GM18508 (cell line): Measurements from ENCODE around the gene MLH3.
"Not testable (repeated sequence)": the region's sequence is repeated elsewhere in the genome, so short reads cannot be mapped to it uniquely, and the experiment has no call there.

ENCODE experiments used
- ATAC-seq: cut with Tn5 transposase; IDR thresholded peaks from one replicate; pipeline ENCODE4 v1.9.1; 2021; ENCODE audit warnings: moderate number of reproducible peaks; ENCODE audit not compliant: insufficient read depth, unreplicated experiment

The MLH3 gene

GRCh38 chr14:75067765-75068164 is 16.5 kb upstream of the MLH3 start:
- ATAC-seq = not testable (repeated sequence)

GRCh38 chr14:75067212-75067611 is 15.9 kb upstream of the MLH3 start:
- ATAC-seq = no peak

DNA sequence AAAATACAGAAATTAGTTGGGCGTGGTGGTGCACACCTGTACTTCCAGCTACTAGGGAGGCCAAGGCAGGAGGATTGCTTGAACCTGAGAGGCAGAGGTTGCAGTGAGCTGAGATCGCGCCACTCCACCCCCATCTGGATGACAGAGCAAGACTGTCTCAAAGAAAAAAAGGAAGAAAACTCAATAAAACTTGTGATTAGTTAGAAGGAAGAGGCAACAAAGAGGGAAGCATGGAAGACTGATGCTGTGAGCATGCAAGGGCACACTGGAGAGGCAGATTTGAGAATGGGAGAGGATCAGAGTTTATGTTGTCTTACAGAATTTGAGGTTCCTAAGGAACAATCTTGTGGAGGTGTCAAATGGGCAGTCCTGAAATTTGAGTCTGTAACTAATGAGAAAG is 15.4 kb upstream of the MLH3 start:
- no peak for ATAC-seq

- no peak for ATAC-seq
These were observed 12.9 kb upstream of the MLH3 start for GRCh38 chr14:75064205-75064567.

GRCh38 chr14:75063491-75064204 is 12.4 kb upstream of the MLH3 start, which contains the start of gene ACYP1:
Gene ACYP1, minus strand, starts transcription at chr14:75064024. Its CDS starts 471 bp downstream, at chr14:75063553.
- peak; percentile 50 for ATAC-seq

DNA sequence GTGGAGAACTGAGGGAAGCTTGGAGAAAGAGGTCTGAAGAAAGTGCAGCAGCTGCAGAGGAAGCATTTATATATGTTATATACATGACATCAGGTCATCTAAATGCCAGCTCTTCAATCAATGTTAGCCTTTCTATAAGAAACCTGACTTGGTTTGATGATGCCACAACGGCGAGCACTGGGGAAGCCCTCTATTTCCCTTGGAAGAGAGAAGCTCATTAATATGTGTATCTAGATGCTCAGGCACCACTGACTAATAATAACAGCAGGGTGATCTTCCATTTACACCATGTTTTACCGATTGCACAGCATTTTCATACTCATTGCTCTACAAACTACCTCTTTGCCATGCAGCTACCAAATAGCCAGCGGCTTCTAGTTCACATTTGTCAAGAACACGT is 11.7 kb upstream of the MLH3 start:
- ATAC-seq = no peak

GRCh38 chr14:75060420-75060819 is 9.2 kb upstream of the MLH3 start:
- ATAC-seq = no peak

DNA sequence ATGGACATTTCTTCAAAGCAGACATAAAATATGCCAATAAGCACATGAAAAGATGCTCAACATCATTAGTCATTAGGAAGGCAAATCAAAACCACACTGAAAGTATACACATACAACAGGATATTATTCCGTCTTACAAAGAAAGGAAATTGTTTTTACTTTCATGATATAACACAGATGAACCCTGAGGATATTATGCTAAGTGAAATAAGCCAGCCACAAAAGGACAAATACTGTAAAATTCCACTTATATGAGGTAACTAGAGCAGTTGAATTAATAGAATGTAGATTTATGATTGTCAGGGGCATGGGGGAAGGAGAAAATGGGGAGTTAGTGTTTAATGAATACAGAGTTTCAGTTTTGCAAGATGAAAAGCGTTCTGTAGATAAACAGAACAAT is 8.4 kb upstream of the MLH3 start:
- no peak for ATAC-seq

GRCh38 chr14:75054421-75054820 is 3.2 kb upstream of the MLH3 start:
- ATAC-seq = no peak

DNA sequence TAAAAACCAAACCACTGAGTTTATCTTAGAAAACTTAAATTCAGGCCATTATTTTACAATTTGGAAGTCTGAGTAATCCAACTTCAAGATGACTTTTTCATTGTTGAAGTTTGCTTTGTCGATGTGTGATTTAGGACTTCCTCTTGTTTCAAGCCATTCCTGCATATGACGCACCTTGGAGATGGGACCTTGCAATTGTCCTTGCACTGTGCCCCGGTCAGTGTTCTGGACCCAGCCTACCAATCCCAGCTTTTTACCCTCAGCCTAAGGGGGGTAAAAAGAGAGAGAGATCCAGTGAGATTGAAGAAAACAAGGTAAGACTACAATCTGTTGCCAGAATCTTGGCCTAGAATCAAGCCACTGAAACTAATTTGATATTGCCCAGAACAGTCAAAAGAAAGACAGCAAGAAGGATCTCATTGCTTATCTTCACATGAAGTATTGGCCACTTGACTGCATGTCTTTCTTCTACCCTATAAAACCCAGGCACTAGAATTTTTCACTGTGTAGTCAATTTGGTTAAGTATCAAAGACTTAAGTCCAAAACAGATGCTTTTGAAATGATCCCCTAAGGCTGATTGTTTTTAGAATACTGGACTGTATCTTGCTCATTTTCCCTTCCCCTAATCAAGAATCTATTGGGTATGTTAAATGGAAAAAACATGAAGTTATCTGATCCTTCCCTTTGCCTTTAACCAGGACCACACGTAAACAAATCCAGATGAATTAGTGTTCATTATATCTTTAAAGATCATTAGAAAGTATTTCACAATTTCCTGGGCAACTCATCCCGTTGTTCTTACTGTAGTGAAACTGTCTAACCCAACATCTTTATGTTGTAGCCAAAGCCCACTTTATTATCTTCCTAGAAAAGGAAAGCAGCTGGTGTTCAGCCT is 2.4 kb upstream of the MLH3 start:
- no peak for ATAC-seq

DNA sequence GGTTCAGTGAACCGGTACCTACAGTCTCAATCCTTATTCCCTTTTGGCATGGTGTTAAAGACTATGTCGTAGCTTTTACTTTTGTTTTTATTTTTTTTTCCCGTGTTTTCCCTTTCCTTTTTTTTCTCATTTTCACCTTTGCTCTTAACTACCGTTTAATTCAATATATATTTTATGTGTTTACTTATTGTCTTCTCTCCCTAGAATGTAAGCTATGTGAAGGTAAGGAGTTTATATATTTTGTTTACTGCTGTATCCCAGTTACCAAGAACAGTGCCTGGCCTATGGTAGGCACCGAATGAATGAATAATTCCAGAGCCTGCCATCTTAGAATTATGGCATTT is 261 bp upstream of the MLH3 start:
- ATAC-seq = no peak

GRCh38 chr14:75049731-75050201 is 1.5 kb downstream of the MLH3 start:
- ATAC-seq = no peak

- no peak for ATAC-seq
These were observed 2.1 kb downstream of the MLH3 start for GRCh38 chr14:75049136-75049535.

- ATAC-seq = no peak
These were observed 3.2 kb downstream of the MLH3 start for GRCh38 chr14:75048101-75048500.

GRCh38 chr14:75047506-75047905 is 3.8 kb downstream of the MLH3 start:
- no peak for ATAC-seq

DNA sequence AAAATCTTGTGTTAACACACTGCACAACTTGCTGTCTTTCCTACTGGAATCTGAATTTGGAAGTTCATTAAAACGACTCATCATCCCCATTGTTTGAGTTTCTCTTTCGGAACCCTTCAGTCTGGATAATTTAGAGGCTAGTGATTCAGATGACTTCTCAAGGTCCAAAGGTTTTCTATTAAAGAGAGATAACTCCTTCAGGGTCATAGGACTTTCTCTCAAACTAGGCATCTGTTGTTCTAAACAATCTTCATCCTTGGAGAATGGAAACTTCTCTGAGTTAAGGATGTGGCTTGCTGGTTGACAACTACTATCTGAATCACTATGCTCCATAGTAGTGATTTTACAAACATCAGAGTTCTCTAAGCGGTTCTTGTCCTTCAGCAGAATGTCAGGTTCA is 4.4 kb downstream of the MLH3 start:
- no peak for ATAC-seq

DNA sequence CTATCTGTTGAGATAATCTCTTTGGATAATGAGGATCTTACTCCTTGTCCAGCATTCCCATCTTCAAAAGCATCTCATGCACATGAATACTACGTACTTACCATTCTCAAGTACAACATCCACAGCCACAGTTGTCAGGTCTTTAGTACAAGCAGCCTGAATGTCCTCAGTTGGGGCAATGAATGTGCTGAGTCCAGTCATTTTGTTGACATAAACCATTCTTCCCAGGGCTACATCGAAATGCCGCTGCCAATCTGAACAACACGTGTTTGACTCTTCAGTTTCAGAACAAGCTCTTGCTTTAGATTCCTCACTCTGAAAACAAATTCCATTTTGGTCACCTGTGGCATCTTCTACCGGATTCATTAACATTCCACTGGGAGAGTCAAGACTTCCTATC is 5.0 kb downstream of the MLH3 start:
- no peak for ATAC-seq

GRCh38 chr14:75044752-75045151 is 6.5 kb downstream of the MLH3 start:
- no peak for ATAC-seq

DNA sequence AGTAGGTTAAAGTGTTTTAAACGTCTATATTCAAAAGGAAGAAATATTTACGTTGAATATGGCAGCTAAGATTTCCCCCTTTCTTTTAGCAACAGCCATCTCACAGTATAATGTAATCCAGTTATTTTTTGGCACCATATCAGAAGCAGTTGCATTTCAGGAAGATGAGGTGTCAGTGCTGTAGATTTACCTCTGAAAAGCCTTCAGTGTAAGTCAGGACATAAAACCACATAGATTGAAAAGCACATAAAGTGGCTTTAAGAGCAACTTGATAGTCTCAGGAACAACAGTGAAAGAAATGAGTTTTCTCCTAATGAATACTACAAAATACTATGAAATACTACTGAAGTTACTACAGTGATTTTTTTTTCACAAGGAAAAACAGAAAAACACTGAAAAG is 6.9 kb downstream of the MLH3 start:
- no peak for ATAC-seq

DNA sequence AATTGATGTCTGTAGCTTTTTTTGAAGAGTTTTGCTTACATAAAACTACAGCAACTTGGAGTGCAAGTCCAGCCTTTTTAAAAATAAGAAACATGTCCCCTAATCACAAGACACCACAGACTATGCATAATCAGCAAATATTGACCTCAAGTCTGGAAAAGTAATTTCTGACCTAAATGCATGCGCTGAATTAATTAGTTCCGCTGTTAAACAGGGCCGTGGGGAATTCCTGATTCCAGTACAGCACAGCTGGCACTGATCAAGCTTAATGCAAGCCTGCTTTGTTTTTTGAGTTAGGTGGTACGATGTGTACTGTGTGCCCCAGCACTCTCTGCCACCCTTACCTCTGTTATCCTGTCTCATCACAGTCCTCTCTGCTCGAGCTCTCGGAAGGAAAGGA is 9.2 kb downstream of the MLH3 start:
- no peak for ATAC-seq

- no peak for ATAC-seq
These were observed 9.7 kb downstream of the MLH3 start for GRCh38 chr14:75041613-75042012.

DNA sequence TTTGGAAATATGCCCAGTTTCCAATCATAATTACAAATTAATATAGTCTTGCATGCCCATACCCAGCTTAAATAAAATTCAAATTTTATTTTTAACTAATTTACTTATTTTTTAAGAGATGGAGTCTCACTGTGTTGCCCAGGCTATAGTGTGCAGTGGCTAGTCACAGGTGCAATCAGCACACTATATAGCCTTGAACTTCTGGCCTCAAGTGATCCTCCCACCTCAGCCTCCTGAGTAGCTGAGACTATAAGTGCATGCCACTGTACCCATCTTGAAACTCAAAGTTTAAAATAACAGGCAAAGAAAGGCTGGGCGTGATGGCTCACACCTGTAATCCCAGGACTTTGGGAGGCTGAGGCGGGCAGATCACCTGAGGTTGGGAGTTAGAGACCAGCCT is 10.3 kb downstream of the MLH3 start:
- no peak for ATAC-seq
